ENCODE measurements around the gene TBC1D8. TPM values are rescaled to one million over a fixed set of nuclear protein-coding genes. Genes with fewer than 3 reads are reported as not detected.

The TBC1D8 gene
- polyA plus RNA-seq, 3 donors: 16.1 to 78.0 (median 22.4) TPM

GRCh38 chr2:101027852-101028251 lies 123.3 kb downstream of the TBC1D8 start:
- no peak overlapping the region for H3K4me2 ChIP-seq (replicated peaks; ENCODE audit: extremely low read depth, low read length, poor library complexity, severe bottlenecking)
- H4K20me1 ChIP-seq (ENCODE audit: insufficient read depth, low read length): peaks cover 26% of the 10 kb centered on the region
- no peak for TF ChIP-seq CTCF (IDR thresholded peaks at IDR 0.05)
- intact Hi-C loops (cut with micrococcal nuclease): no loop called here
- H3K9ac ChIP-seq (ENCODE audit: insufficient read depth, low read length, poor library complexity, severe bottlenecking): no peak overlapping the region
- Mint-ChIP-seq H3K27me3 (ENCODE audit: low read depth in 3 of 3) (peaks cover 0 to 2% (median 0%) of the 10 kb centered on the region in 3 donors), H3K27ac (peak overlapping the region in 1 of 7 donors; percentile 11), H3K4me1 (peaks cover 9% of the 10 kb centered on the region), H3K9me3 (no peaks in the 10 kb centered on the region), H3K36me3 (peaks cover 52 to 83% of the 10 kb centered on the region in 2 donors), H3K4me3 (no peak overlapping the region)
- WGBS (ENCODE audit: insufficient coverage): over 99% methylated on average over 8 of the region's 8 CpGs
- H3K9me3 ChIP-seq (replicated peaks in 1 of 2; ENCODE audit: control insufficient read depth in 1 of 2, insufficient read depth in 1 of 2, low read length in 2 of 2): no peaks in the 10 kb centered on the region
- no peak overlapping the region for H2AFZ ChIP-seq (ENCODE audit: insufficient read depth, low read depth, low read length, poor library complexity, severe bottlenecking)
- H3K27me3 ChIP-seq (ENCODE audit: control insufficient read depth in 2 of 2, insufficient read depth in 2 of 2, low read length in 2 of 2): no peaks in the 10 kb centered on the region
- H3K79me2 ChIP-seq (ENCODE audit: insufficient read depth, low read length): no peaks in the 10 kb centered on the region
- H3K36me3 ChIP-seq (replicated peaks in 1 of 2; ENCODE audit: control insufficient read depth in 1 of 2, insufficient read depth in 2 of 2, low read length in 2 of 2): peaks cover 34 to 88% of the 10 kb centered on the region in 2 donors
- no peak overlapping the region for H3K4me3 ChIP-seq (replicated peaks in 1 of 3; ENCODE audit: low read depth in 2 of 3, low read length in 3 of 3)
- no peak overlapping the region for H3K27ac ChIP-seq (ENCODE audit: low read depth in 1 of 2, low read length in 2 of 2)
- no peaks in the 10 kb centered on the region for H3K4me1 ChIP-seq (ENCODE audit: control insufficient read depth in 1 of 2, insufficient read depth in 2 of 2, low read length in 2 of 2)
- no peak for DNase-seq

GRCh38 chr2:101026923-101027469 lies 124.2 kb downstream of the TBC1D8 start:
- Histone ChIP-seq H3K36me3 (replicated peaks in 1 of 2; ENCODE audit: control insufficient read depth in 1 of 2, insufficient read depth in 2 of 2, low read length in 2 of 2) (peaks cover 32 to 88% of the 10 kb centered on the region in 2 donors), H3K4me3 (replicated peaks in 1 of 3; ENCODE audit: low read depth in 2 of 3, low read length in 3 of 3) (no peak overlapping the region), H2AFZ (ENCODE audit: insufficient read depth, low read depth, low read length, poor library complexity, severe bottlenecking) (no peak overlapping the region), H3K79me2 (ENCODE audit: insufficient read depth, low read length) (no peaks in the 10 kb centered on the region), H3K9me3 (replicated peaks in 1 of 2; ENCODE audit: control insufficient read depth in 1 of 2, insufficient read depth in 1 of 2, low read length in 2 of 2) (no peaks in the 10 kb centered on the region), H3K4me2 (replicated peaks; ENCODE audit: extremely low read depth, low read length, poor library complexity, severe bottlenecking) (no peak overlapping the region), H3K9ac (ENCODE audit: insufficient read depth, low read length, poor library complexity, severe bottlenecking) (no peak overlapping the region), H3K4me1 (ENCODE audit: control insufficient read depth in 1 of 2, insufficient read depth in 2 of 2, low read length in 2 of 2) (no peaks in the 10 kb centered on the region), H4K20me1 (ENCODE audit: insufficient read depth, low read length) (peaks cover 26% of the 10 kb centered on the region), H3K27me3 (ENCODE audit: control insufficient read depth in 2 of 2, insufficient read depth in 2 of 2, low read length in 2 of 2) (no peaks in the 10 kb centered on the region), H3K27ac (ENCODE audit: low read depth in 1 of 2, low read length in 2 of 2) (no peak overlapping the region)
- intact Hi-C loops (cut with micrococcal nuclease): no loop called here
- H3K4me3 Mint-ChIP-seq: no peak overlapping the region
- no peaks in the 10 kb centered on the region for H3K9me3 Mint-ChIP-seq
- peaks cover 0 to 2% (median 0%) of the 10 kb centered on the region in 3 donors for H3K27me3 Mint-ChIP-seq (ENCODE audit: low read depth in 3 of 3)
- no peak for TF ChIP-seq CTCF (IDR thresholded peaks at IDR 0.05)
- no peak for DNase-seq
- peaks cover 50 to 84% of the 10 kb centered on the region in 2 donors for H3K36me3 Mint-ChIP-seq
- peaks cover 9% of the 10 kb centered on the region for H3K4me1 Mint-ChIP-seq
- H3K27ac Mint-ChIP-seq: peak overlapping the region in 1 of 7 donors; percentile 31
- WGBS (ENCODE audit: insufficient coverage): 94% methylated on average over 11 of the region's 15 CpGs

All from CD14-positive monocyte (primary cell).